ENCODE data around the gene ZNF653. TPM values are rescaled to one million over a fixed set of nuclear protein-coding genes. Genes with fewer than 3 reads are reported as not detected.
"Not testable (repeated sequence)": the region's sequence is repeated elsewhere in the genome, so short reads cannot be mapped to it uniquely, and the experiment has no call there.

The ZNF653 gene
- total RNA-seq, 1 experiment from 2014 or later: 6.1 TPM

- Histone ChIP-seq H3K36me3 (ENCODE audit: insufficient read depth, low read length) (no peaks in the 10 kb centered on the region), H3K9me2 (replicated peaks; ENCODE audit: insufficient read depth, low read length) (no peaks in the 10 kb centered on the region), H3K79me2 (ENCODE audit: low read length) (no peaks in the 10 kb centered on the region), H2AFZ (ENCODE audit: low read length) (no peak overlapping the region), H3K4me3 (ENCODE audit: low read length) (no peak overlapping the region), H3K27ac (ENCODE audit: low read length) (no peak overlapping the region), H3K9ac (ENCODE audit: low read length) (no peak overlapping the region), H3K4me2 (ENCODE audit: low read depth, low read length, poor library complexity, severe bottlenecking) (no peak overlapping the region), H3K9me3 (ENCODE audit: low read length) (no peaks in the 10 kb centered on the region), H4K20me1 (ENCODE audit: insufficient read depth, low read depth, low read length) (no peaks in the 10 kb centered on the region), H3K4me1 (ENCODE audit: low read length) (no peaks in the 10 kb centered on the region; the same call in 1 of the 2 replicates), H3K27me3 (ENCODE audit: low read length) (no peaks in the 10 kb centered on the region)
- DNase-seq: no peak
Observed at GRCh38 chr19:11457831-11458230, 47.8 kb downstream of the ZNF653 start.

- no peaks in the 10 kb centered on the region for H3K36me3 ChIP-seq (ENCODE audit: insufficient read depth, low read length)
- no peaks in the 10 kb centered on the region for H3K27me3 ChIP-seq (ENCODE audit: low read length)
- H3K27ac ChIP-seq (ENCODE audit: low read length): no peak overlapping the region
- H3K4me3 ChIP-seq (ENCODE audit: low read length): no peak overlapping the region
- no peak for DNase-seq
- H3K4me2 ChIP-seq (ENCODE audit: low read depth, low read length, poor library complexity, severe bottlenecking): no peak overlapping the region
- no peaks in the 10 kb centered on the region for H4K20me1 ChIP-seq (ENCODE audit: insufficient read depth, low read depth, low read length)
- no peaks in the 10 kb centered on the region for H3K9me2 ChIP-seq (replicated peaks; ENCODE audit: insufficient read depth, low read length)
- H3K4me1 ChIP-seq (ENCODE audit: low read length): peaks cover 5% of the 10 kb centered on the region
- H2AFZ ChIP-seq (ENCODE audit: low read length): no peak overlapping the region
- no peak overlapping the region for H3K9ac ChIP-seq (ENCODE audit: low read length)
- H3K79me2 ChIP-seq (ENCODE audit: low read length): no peaks in the 10 kb centered on the region
- H3K9me3 ChIP-seq (ENCODE audit: low read length): no peaks in the 10 kb centered on the region
Observed at GRCh38 chr19:11457115-11457514, 48.5 kb downstream of the ZNF653 start.

GRCh38 chr19:11456659-11457058 lies 49.0 kb downstream of the ZNF653 start:
- Histone ChIP-seq H3K36me3 (ENCODE audit: insufficient read depth, low read length) (no peaks in the 10 kb centered on the region), H3K9ac (ENCODE audit: low read length) (no peak overlapping the region), H3K79me2 (ENCODE audit: low read length) (no peaks in the 10 kb centered on the region), H4K20me1 (ENCODE audit: insufficient read depth, low read depth, low read length) (no peaks in the 10 kb centered on the region), H3K9me2 (replicated peaks; ENCODE audit: insufficient read depth, low read length) (no peaks in the 10 kb centered on the region), H2AFZ (ENCODE audit: low read length) (no peak overlapping the region), H3K27me3 (ENCODE audit: low read length) (no peaks in the 10 kb centered on the region), H3K4me3 (ENCODE audit: low read length) (no peak overlapping the region), H3K4me1 (ENCODE audit: low read length) (peaks cover 10% of the 10 kb centered on the region), H3K27ac (ENCODE audit: low read length) (no peak overlapping the region), H3K4me2 (ENCODE audit: low read depth, low read length, poor library complexity, severe bottlenecking) (no peak overlapping the region), H3K9me3 (ENCODE audit: low read length) (no peaks in the 10 kb centered on the region)
- no peak for DNase-seq

GRCh38 chr19:11455233-11455554 lies 50.4 kb downstream of the ZNF653 start:
- not testable (repeated sequence) for H3K27ac ChIP-seq (ENCODE audit: low read length); H3K9me3 ChIP-seq (ENCODE audit: low read length); H4K20me1 ChIP-seq (ENCODE audit: insufficient read depth, low read depth, low read length); H3K4me2 ChIP-seq (ENCODE audit: low read depth, low read length, poor library complexity, severe bottlenecking); H3K4me3 ChIP-seq (ENCODE audit: low read length); DNase-seq; H3K79me2 ChIP-seq (ENCODE audit: low read length); H3K9ac ChIP-seq (ENCODE audit: low read length); H3K9me2 ChIP-seq (replicated peaks; ENCODE audit: insufficient read depth, low read length); H3K36me3 ChIP-seq (ENCODE audit: insufficient read depth, low read length); H3K27me3 ChIP-seq (ENCODE audit: low read length); H2AFZ ChIP-seq (ENCODE audit: low read length)
- H3K4me1 ChIP-seq (ENCODE audit: low read length): peaks cover 19% of the 10 kb centered on the region

DNA sequence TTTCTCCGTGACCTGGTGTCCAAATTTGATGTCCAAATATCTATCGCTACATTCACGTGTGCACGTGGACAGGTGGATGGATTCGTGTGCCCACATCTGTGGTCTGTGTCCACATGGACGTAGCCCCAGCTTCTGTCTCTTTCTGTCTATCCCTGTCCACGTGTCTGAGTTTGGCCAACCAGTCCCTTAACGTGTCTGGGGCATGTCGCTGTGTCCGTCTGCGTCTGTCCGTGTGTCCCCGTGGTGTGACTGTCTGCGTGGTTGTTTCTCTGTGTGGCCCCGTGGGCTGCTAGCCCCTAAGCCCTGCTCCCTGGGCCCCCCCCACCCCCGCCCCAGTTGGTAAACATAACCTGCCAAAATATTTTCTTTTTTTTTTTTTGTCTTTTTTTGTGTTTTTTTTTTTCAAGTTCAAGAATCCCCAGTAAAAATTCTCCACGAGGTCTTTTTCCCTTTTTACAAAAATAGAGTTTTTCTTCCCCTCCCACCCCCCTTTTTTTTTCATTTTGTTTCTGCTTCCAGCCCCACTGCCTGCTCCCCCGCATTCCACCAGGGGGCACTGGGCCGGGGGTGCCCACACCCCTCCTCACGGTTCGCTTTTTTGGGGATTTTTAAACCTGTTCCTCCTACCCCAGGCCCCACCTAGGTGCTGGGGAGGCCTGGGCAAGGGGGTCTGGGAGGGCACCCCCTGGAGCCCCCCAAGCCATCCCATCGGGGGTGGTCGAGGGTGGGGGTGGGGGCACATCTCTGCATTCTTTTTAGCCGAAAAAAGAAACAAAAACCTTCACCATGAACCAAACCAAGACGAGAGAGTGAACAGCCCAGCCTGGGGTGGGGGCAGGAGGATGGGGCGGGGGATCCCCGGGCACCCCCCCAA lies 51.9 kb downstream of the ZNF653 start:
- Histone ChIP-seq H4K20me1 (ENCODE audit: insufficient read depth, low read depth, low read length) (no peaks in the 10 kb centered on the region), H3K27ac (ENCODE audit: low read length) (no peak overlapping the region)

GRCh38 chr19:11452620-11453310 lies 52.9 kb downstream of the ZNF653 start:
- no peaks in the 10 kb centered on the region for H4K20me1 ChIP-seq (ENCODE audit: insufficient read depth, low read depth, low read length)
- H2AFZ ChIP-seq (ENCODE audit: low read length): no peak overlapping the region
- peak overlapping the region; percentile 63 for H3K4me2 ChIP-seq (ENCODE audit: low read depth, low read length, poor library complexity, severe bottlenecking)
- H3K27me3 ChIP-seq (ENCODE audit: low read length): no peaks in the 10 kb centered on the region
- H3K79me2 ChIP-seq (ENCODE audit: low read length): no peaks in the 10 kb centered on the region
- H3K36me3 ChIP-seq (ENCODE audit: insufficient read depth, low read length): no peaks in the 10 kb centered on the region; the same call in 1 of the 2 replicates
- H3K9ac ChIP-seq (ENCODE audit: low read length): no peak overlapping the region
- H3K4me3 ChIP-seq (ENCODE audit: low read length): no peak overlapping the region
- no peaks in the 10 kb centered on the region for H3K9me2 ChIP-seq (replicated peaks; ENCODE audit: insufficient read depth, low read length)
- H3K9me3 ChIP-seq (ENCODE audit: low read length): no peaks in the 10 kb centered on the region
- peaks cover 19% of the 10 kb centered on the region for H3K4me1 ChIP-seq (ENCODE audit: low read length)
- H3K27ac ChIP-seq (ENCODE audit: low read length): peak overlapping the region; percentile 58
- no peak for DNase-seq

More for the DNA sequence above, 51.9 kb downstream of the ZNF653 start:
- Histone ChIP-seq H3K36me3 (ENCODE audit: insufficient read depth, low read length) (no peaks in the 10 kb centered on the region; the same call in 1 of the 2 replicates), H3K9ac (ENCODE audit: low read length) (no peak overlapping the region), H3K9me2 (replicated peaks; ENCODE audit: insufficient read depth, low read length) (no peaks in the 10 kb centered on the region), H3K4me1 (ENCODE audit: low read length) (peaks cover 19% of the 10 kb centered on the region), H3K4me3 (ENCODE audit: low read length) (no peak overlapping the region), H3K79me2 (ENCODE audit: low read length) (no peaks in the 10 kb centered on the region), H3K9me3 (ENCODE audit: low read length) (no peaks in the 10 kb centered on the region), H2AFZ (ENCODE audit: low read length) (peak overlapping the region; percentile 43; the same call in 1 of the 2 replicates), H3K4me2 (ENCODE audit: low read depth, low read length, poor library complexity, severe bottlenecking) (no peak overlapping the region), H3K27me3 (ENCODE audit: low read length) (no peaks in the 10 kb centered on the region)
- DNase-seq: peak; percentile 76

GRCh38 chr19:11451871-11452619 lies 53.6 kb downstream of the ZNF653 start:
- H3K4me3 ChIP-seq (ENCODE audit: low read length): peak overlapping the region; percentile 38; the same call in 1 of the 2 replicates
- H3K9ac ChIP-seq (ENCODE audit: low read length): peak overlapping the region; percentile 54
- H3K36me3 ChIP-seq (ENCODE audit: insufficient read depth, low read length): no peaks in the 10 kb centered on the region; the same call in 1 of the 2 replicates
- peak overlapping the region; percentile 63 for H3K4me2 ChIP-seq (ENCODE audit: low read depth, low read length, poor library complexity, severe bottlenecking)
- DNase-seq: peak; percentile 64
- H3K9me3 ChIP-seq (ENCODE audit: low read length): no peaks in the 10 kb centered on the region
- H4K20me1 ChIP-seq (ENCODE audit: insufficient read depth, low read depth, low read length): no peaks in the 10 kb centered on the region
- no peaks in the 10 kb centered on the region for H3K27me3 ChIP-seq (ENCODE audit: low read length)
- no peaks in the 10 kb centered on the region for H3K9me2 ChIP-seq (replicated peaks; ENCODE audit: insufficient read depth, low read length)
- H3K4me1 ChIP-seq (ENCODE audit: low read length): peaks cover 19% of the 10 kb centered on the region
- no peaks in the 10 kb centered on the region for H3K79me2 ChIP-seq (ENCODE audit: low read length)
- peak overlapping the region; percentile 58 for H3K27ac ChIP-seq (ENCODE audit: low read length)
- H2AFZ ChIP-seq (ENCODE audit: low read length): 0 out of 2 replicates have a peak overlapping the region, but pooled peaks have one; percentile 54

Data from Karpas-422 (cell line).